Activated CD4-positive, CD25-positive, alpha-beta regulatory T cell treated with anti-CD3 and anti-CD28 coated beads, Interleukin-2, amount 50 U/mL, for 72 hours (primary cell): Measurements from ENCODE around the gene CSK.
"Not testable (repeated sequence)": the region's sequence is repeated elsewhere in the genome, so short reads cannot be mapped to it uniquely, and the experiment has no call there.

Experiments
- DNase-seq: peaks from one replicate; pipeline ENCODE4 v3.0.0; 2021

The CSK gene

DNA sequence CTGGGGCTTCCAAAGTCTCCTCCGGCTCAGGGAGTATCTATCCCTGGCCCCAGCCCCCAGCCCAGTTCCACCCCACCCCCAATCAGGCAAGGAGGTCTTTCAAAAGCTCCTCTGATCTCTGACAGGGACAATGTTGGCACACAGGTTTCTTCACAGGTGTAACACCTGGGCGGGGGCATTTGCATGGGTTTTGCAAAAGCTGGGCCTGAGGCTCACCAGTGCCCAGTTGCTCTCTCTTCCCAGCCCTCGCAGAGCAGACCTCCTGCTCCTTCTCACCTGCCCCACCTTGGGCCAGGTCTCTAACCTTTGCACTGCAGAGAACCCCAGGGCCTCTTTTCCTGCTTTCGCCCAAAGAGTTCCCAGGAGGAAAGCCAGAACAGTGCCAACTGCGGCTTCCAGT is 8.6 kb upstream of the CSK start:
- DNase-seq: no peak

GRCh38 chr15:74773731-74774252 is 8.1 kb upstream of the CSK start:
- no peak for DNase-seq

GRCh38 chr15:74775132-74775562 is 6.7 kb upstream of the CSK start:
- DNase-seq: no peak

DNA sequence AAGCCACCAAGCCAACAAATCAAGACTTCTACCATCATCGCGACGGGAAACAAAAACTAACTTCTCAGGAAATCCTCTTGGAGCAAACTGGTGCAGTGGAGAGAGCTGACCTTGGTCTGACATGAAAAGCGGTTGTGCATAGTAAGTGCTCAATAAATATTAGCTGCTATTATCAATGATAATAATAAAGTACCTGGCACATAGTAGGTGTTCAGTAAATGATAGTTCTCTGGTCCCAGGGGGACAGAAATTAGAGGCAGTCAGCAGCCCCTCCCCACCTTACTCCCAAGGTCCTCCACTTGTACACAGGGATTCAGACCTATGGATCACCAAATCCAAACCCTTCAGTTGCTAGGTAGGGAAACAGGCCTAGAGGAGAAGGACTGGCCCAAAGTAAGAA is 6.0 kb upstream of the CSK start:
- no peak for DNase-seq

DNA sequence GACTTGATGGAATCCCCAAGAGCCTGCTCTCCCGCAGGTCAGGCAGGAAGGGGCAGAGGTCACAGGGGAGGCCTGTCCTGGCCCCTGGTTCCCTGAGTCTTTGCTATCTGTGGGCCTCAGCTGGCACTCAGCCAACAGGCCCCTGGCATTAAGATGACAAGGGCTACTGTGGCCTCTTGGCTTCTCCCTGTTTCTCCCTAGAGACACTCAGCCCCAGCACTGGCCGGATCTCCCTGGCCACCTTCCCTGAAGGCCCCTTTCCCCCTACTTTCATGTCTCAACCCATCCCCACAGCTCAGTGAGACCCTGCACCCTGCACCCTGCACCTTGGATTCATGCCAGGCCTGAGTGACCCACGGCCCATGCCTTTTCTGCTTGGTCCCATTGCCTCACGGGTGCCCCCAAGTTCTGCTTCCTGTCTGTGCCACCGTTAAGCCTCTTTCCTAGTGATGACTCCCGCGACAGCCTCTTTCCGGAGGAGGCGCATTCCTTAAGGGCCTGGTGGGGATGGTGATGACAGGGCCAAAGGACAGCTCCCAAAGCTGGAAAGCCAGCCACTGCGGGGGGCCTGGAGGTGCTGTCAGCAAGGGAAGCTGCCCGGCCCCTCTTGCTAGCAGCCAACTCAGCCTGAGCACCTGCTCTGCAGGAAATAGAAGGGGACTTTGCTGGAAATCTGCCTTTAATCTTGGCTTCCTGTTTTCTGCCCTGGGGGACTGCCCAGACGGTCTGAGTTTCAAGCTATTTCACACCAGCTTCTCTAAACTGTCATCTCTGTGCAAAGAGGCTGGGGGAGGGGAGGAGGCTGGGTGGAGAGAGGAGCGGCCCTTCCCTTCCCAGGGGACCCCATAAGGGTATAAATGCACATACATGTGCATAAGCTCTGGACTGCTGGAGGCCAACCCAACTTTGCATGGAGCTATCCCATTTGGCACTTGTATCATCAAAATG is 4.8 kb upstream of the CSK start:
- DNase-seq: peak; percentile 62

DNA sequence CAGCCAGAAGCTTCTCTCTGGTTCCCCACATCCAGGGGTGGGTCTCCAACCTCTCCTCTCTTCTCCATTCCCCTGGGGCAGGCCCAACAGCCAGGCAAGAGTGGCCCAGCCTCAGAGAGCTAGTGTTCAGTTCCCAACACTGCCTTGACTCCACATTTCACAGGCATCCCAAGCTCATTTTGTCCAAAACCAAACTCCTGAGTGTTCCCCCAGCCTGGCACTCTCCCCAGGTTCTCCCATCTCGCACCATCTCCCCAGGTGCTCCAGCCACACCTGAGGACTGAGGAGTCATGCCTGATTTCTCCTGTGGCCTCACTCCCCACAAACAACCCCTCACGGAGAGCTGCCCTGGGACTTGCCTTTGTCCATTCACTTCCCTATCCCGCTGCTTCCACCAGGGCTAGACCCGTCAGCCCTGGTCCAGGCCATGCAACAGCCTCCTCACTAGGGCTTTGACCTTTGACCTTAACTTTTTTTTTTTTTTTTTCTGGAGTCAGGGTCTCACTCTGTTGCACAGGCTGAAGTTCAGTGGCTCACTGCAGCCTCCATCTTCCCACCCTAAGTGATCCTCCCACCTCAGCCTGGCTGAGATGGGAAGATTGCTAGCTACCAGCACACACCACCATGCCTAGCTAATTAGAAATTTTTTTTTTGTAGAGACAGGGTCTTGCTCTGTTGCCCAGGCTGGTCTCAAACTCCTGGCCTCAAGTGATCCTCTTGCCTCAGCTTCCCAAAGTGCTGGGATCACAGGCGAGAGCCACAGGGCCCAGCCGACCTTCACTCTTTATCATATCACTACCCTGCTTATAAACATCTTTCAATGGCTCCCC is 3.9 kb upstream of the CSK start:
- no peak for DNase-seq

- no peak for DNase-seq
Measured at GRCh38 chr15:74778599-74778970, 3.3 kb upstream of the CSK start.

DNA sequence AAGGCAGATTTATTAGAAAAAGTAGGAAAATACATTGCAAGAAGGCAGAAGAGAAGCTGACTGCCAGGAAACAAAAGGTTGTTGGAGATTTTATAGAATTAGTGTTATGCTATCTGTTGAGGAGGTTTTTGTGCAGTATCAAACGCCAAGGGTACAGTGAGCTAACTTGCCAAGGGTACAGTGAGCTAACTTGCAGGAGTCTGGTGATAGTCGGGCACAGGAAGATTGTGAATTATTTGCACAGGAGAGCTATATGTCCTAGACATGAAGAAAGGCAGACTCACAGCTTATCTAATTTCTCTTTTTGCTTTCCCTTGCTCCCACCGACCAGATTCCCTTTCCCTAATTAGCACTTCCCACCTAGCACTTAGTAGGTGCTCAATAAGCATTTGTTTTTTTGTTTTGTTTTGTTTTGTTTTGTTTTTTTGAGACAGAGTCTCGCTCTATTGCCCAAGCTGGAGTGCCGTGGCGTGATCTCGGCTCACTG is 2.7 kb upstream of the CSK start:
- no peak for DNase-seq

- peak; percentile 54 for DNase-seq
Measured at GRCh38 chr15:74780523-74781430, 1.1 kb upstream of the CSK start.

- peak; percentile 63 for DNase-seq
Measured at GRCh38 chr15:74782259-74783071, 585 bp downstream of the CSK start.

- DNase-seq: peak; percentile 44
Measured at GRCh38 chr15:74783072-74783807, 1.4 kb downstream of the CSK start.

DNA sequence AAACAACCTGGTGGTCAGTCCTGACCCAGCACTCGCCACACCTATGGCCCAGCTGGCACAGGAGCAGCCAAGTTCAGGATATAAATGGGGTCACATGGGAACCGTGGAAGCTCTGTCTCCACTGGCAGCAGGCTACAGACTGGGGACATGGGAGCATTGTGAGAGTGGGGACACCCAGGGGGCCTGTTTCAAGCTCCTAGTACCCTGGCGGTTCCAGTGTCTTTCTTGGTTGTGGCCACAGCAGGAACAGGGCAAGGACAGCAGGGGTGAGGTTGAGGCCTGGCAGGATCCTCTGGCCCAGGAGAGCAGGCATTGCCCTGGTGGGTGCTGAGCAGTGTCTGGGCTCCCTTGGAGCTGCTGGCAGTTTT is 1.9 kb downstream of the CSK start:
- DNase-seq: peak; percentile 32

- no peak for DNase-seq
Measured at GRCh38 chr15:74784426-74785193, 2.7 kb downstream of the CSK start.

- DNase-seq: peak; percentile 41
Measured at GRCh38 chr15:74785194-74786032, 3.5 kb downstream of the CSK start.

- DNase-seq: not testable (repeated sequence)
Measured at GRCh38 chr15:74786081-74786480, 4.2 kb downstream of the CSK start.

GRCh38 chr15:74786551-74787165 is 4.8 kb downstream of the CSK start:
- DNase-seq: peak; percentile 31

DNA sequence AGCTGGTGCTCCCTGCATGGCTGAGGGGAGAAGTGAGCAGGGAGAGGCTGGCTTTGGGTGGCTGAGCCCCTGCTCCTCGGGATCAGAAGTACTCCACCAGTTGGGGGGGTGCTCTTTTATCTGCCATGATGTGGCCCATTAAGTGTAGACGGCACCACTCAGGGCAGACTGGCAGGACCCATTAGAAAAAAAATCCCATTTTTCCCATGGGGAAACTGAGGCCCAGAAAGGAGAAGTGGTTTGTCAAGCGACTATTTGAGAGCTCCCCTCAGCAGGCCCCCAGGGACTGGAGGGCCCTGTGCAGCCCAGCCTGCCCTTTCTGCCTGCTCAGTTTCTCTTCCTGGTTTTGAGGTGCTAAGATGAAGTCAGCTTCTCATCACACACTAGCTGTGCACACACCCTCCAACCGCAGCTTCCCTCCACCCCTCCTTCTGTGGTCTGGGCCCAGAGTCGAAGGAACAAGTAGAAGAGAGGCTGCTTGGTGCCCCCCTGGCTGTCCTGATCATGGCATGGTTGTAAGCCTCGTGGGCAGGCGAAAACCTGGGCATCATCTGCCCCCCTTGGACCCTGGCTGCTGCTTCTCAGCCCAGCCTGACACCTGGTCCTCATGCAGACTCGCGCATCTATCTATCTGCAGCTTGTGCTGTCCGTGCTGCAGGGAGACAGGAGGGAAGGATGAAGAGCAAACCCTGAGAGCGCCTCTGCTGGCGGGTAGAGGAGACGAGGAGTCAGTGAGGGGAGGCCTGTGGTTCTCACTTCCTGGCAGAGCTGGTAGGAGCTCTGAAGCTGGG is 5.6 kb downstream of the CSK start:
- peak; percentile 83 for DNase-seq
